ENCODE measurements around the gene MYO18A.

Gene MYO18A

GRCh38 chr17:29043539-29044145 lies 136.6 kb downstream of the MYO18A start:
- no peak for DNase-seq

DNA sequence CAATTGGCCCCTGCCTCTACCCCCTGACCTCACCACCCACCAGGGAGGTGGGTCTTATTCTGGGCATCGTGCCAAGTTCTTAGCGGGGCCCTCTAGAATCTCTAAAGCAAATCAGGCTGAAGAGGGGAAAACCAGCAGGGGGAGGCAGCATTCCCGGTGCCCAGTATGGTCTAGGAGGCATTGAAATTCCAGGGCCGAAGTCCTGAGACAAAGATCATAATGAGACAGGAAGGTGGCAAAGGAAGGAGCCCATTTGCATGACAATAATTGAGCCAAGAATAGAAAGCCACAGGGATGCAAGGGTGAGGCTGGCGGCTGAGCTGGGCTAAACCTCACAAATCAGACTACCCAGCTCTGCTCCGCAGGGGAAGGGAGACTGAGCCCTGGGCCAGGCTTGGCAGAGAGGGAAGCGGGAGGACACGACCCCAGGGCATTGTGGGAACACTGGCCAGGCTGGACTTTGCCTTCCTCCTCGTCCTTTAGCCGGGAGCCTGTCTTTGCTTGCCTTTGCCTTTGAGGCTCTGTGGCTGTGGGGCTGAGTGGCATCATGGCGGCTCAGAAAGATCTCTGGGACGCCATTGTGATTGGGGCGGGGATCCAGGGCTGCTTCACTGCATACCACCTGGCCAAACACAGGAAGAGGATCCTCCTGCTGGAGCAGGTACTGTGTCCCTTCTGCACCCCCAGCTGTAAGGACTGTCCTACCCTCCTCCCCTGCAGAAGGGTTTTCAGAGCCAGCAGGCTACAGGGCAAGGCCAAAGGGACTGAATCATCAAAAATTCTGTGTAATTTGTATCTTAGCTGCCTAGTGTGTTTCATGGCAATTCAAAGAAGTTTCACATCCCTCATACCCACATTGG lies 137.3 kb downstream of the MYO18A start, which contains the start of gene PIPOX:
Gene PIPOX (plus strand): TSS at position 463 of the 860 bp plus-strand sequence. CDS start 85 bp downstream, at position 548.
- peak; percentile 97 to 98 for DNase-seq

DNA sequence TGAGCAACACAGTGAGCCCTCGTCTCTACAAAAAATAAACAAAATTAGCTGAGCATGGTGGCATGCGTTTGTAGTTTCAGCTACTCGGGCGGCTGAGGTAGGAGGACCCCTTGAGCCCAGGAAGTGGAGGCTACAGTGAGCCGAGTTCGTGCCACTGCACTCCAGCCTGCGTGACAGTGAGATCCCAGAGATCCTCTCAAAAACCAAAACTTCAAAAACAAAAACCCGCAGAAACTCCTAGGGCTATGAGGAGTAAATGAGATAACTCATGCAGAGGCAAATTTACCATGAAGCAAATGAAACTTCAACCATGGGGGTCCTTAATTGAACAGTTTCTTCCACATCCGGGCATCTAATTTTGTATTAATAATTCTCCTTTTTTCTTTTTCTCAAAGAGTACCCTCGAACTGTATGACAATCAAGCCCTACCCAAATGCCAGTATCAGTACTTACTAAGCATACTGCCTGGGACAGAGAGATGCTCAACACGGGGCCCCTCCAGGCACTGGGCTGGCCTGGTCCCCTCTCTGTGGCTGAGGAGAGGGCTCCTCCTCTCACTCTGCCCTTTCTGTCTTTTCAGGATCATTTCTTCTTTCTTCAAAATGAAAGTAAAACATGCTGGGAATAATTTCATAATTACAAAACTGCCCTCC lies 138.0 kb downstream of the MYO18A start:
- DNase-seq, result no peak

GRCh38 chr17:29041571-29041970 lies 138.6 kb downstream of the MYO18A start:
- no peak for DNase-seq

GRCh38 chr17:29041091-29041490 lies 139.1 kb downstream of the MYO18A start:
- no peak for DNase-seq

- peak in 1 of 2 experiments; percentile 38 for DNase-seq
Observed at GRCh38 chr17:29039764-29040598, 140.2 kb downstream of the MYO18A start.

GRCh38 chr17:29038085-29038795 lies 142.0 kb downstream of the MYO18A start:
- DNase-seq, result no peak

GRCh38 chr17:29037739-29038084 lies 142.5 kb downstream of the MYO18A start:
- peak in 1 of 2 experiments; percentile 31 for DNase-seq

DNA sequence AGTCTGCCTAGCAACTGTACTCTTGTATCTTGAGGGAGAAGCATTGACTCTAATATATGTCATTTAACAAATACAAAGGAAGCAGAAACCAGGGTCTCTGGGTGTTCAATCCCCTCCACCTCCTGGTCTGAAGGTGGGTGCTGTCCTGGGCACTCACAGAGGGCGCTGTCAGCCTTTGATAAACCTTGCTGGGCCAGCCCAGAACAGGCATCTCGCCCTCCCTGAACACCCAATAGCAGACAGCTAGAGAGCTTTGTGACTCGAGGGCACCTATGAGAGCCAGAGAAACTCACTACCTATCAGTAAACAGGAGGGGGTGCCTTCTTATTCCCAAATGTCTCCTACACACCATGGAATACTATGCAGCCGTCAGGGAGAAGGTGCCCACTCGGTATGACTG lies 143.6 kb downstream of the MYO18A start:
- DNase-seq, result no peak

- no peak for DNase-seq
Observed at GRCh38 chr17:29034510-29034909, 145.7 kb downstream of the MYO18A start.

DNA sequence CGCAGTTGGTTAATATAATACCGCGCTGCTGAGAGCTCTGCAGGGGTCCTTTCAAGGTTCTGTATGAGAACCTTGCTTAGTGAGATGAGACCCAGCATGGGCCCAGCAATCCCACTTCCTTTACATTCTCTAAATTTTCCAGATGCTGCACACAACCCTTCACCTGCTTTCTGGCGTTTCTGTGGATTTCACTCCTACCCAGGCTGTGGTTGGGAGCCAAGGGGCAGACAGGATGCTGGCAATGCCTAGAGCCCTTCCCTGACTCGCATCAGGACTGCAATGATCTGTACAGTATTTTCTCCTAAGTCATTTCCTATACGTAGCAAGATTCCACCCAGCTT lies 147.4 kb downstream of the MYO18A start:
- no peak for DNase-seq

DNA sequence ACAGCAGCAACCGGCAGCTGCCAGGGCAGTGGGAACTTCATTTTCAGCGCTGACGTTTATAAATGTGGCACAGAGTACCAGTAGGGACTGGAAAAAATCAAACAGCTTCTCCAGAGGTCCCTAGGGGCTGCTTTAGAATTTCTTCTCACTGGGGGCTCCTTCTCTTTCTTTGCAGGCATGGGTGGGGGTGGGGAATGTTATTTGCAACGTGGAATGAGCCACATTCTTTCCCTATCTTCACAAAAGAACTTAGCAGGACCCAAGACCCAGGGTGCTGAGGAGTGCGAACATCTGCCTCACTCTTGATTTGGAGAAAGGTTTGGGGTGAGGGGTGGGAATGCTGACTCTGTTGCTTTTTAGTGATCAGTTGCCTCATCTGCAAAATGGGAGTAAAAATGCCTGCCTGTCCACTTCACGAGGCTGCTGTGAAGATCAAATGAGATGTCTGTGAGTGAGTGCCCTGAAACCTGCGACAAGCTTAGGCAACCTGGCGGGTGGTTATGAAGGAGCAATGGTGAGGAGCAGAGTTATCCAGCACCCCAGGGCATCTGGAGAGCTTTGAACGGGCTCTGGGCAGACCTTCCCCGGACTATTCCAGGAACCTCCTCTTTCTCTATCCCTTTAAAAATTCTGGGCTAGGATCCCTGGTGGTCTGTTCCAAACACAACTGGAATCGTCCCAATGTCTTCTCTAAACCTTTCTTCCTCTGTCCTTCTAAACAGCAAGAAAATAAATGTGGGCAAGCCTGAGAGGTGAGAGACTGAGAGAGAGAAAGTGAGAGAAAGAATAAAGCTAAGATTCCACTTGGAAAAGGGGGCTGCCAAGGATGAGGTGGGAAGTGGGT lies 148.0 kb downstream of the MYO18A start:
- no peak for DNase-seq

GRCh38 chr17:29031488-29031887 lies 148.7 kb downstream of the MYO18A start:
- DNase-seq, result no peak

DNA sequence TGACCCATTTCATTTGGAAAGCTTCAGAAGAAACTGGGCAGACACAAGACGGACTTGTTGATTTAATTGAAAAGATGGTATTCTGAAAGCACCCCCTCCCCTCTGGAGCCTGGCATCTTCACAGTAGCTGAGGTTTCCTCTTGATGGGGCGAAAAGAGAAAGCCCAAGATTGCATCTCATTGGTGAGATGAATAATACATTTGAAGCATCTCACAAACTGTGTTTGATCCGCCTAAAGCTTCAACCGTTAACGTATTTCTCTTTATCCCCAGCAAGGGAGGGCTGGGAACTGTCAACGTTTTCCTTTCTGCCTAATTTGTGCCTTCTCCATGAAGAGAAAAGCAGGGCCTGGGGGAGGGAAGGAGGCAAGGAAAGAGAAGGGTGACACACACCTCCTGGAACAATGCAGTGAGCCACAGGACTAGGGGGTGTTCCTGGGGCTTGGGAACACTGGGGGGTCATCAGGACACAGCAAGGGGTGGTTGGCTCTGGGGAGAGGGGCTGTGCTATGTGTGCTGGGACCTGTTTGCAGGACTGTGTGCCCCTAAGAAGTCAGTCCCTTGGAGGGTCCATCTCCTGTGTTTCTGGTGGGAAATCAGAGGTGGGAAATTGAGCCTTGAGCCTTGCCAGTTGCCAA lies 155.8 kb downstream of the MYO18A start:
- no peak for DNase-seq

GRCh38 chr17:29022074-29022473 lies 158.1 kb downstream of the MYO18A start:
- peak; percentile 71 to 95 for DNase-seq

DNA sequence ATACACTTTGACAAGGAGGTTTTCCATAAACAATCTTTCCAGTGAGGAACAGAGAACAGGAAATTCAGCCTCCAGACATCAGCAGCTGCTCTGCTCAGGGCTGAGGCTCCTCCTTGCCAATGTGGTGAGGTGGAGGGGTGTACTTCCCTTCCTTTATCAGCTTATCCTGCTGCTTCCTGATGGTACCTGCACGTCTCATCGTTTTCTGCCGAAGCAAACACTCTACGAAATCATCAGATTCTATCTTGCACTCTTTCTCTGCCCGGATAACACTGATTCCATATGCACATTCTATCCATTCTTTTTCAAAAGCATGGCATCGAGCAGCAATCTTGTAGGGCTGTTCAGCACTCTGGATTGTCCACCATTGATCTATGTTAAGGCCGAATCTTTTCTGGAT lies 159.0 kb downstream of the MYO18A start:
- no peak for DNase-seq
